ENCODE results near the gene COL2A1.

COL2A1 gene

GRCh38 chr12:47999816-48000215 lies 4.5 kb downstream of the COL2A1 start:
- in situ Hi-C loops (cut with HindIII; ENCODE audit: low pct_ligation_motif_present, low pct_unique_long_range_greater_than_20kb, low sequenced_read_pairs), result no loop called here
- DNase-seq, result no peak

GRCh38 chr12:47997321-47997720 lies 7.0 kb downstream of the COL2A1 start:
- DNase-seq, result no peak
- in situ Hi-C loops (cut with HindIII; ENCODE audit: low pct_ligation_motif_present, low pct_unique_long_range_greater_than_20kb, low sequenced_read_pairs), result no loop called here

- no peak for DNase-seq
- in situ Hi-C loops (cut with HindIII; ENCODE audit: low pct_ligation_motif_present, low pct_unique_long_range_greater_than_20kb, low sequenced_read_pairs), result no loop called here
Observed at GRCh38 chr12:47995981-47996401, 8.3 kb downstream of the COL2A1 start.

GRCh38 chr12:47993491-47993890 lies 10.8 kb downstream of the COL2A1 start:
- in situ Hi-C loops (cut with HindIII; ENCODE audit: low pct_ligation_motif_present, low pct_unique_long_range_greater_than_20kb, low sequenced_read_pairs), result no loop called here
- no peak for DNase-seq

- DNase-seq, result no peak
- in situ Hi-C loops (cut with HindIII; ENCODE audit: low pct_ligation_motif_present, low pct_unique_long_range_greater_than_20kb, low sequenced_read_pairs), result no loop called here
Observed at GRCh38 chr12:47992776-47993175, 11.5 kb downstream of the COL2A1 start.

GRCh38 chr12:47991106-47992061 lies 12.9 kb downstream of the COL2A1 start:
- in situ Hi-C loops (cut with HindIII; ENCODE audit: low pct_ligation_motif_present, low pct_unique_long_range_greater_than_20kb, low sequenced_read_pairs), result no loop called here
- DNase-seq, result no peak

- in situ Hi-C loops (cut with HindIII; ENCODE audit: low pct_ligation_motif_present, low pct_unique_long_range_greater_than_20kb, low sequenced_read_pairs), result no loop called here
- DNase-seq, result no peak
Observed at GRCh38 chr12:47990351-47991105, 13.7 kb downstream of the COL2A1 start.

- DNase-seq, result no peak
- in situ Hi-C loops (cut with HindIII; ENCODE audit: low pct_ligation_motif_present, low pct_unique_long_range_greater_than_20kb, low sequenced_read_pairs), result no loop called here
Observed at GRCh38 chr12:47989666-47990065, 14.6 kb downstream of the COL2A1 start.

- no peak for DNase-seq
Observed at GRCh38 chr12:47989023-47989417, 15.3 kb downstream of the COL2A1 start.

GRCh38 chr12:47988073-47989022 lies 15.9 kb downstream of the COL2A1 start:
- in situ Hi-C loops (cut with HindIII; ENCODE audit: low pct_ligation_motif_present, low pct_unique_long_range_greater_than_20kb, low sequenced_read_pairs), result no loop called here
- no peak for DNase-seq

More at GRCh38 chr12:47989023-47989417, 15.3 kb downstream of the COL2A1 start:
- in situ Hi-C loops (cut with HindIII; ENCODE audit: low pct_ligation_motif_present, low pct_unique_long_range_greater_than_20kb, low sequenced_read_pairs), result no loop called here

GRCh38 chr12:47987411-47988072 lies 16.7 kb downstream of the COL2A1 start:
- DNase-seq, result no peak

GRCh38 chr12:47986832-47987231 lies 17.4 kb downstream of the COL2A1 start:
- in situ Hi-C loops (cut with HindIII; ENCODE audit: low pct_ligation_motif_present, low pct_unique_long_range_greater_than_20kb, low sequenced_read_pairs), result no loop called here
- DNase-seq, result no peak

More at GRCh38 chr12:47987411-47988072, 16.7 kb downstream of the COL2A1 start:
- in situ Hi-C loops (cut with HindIII; ENCODE audit: low pct_ligation_motif_present, low pct_unique_long_range_greater_than_20kb, low sequenced_read_pairs), result no loop called here

- no peak for DNase-seq
- in situ Hi-C loops (cut with HindIII; ENCODE audit: low pct_ligation_motif_present, low pct_unique_long_range_greater_than_20kb, low sequenced_read_pairs), result no loop called here
Observed at GRCh38 chr12:47986291-47986660, 18.0 kb downstream of the COL2A1 start.

GRCh38 chr12:47985596-47986290 lies 18.5 kb downstream of the COL2A1 start:
- in situ Hi-C loops (cut with HindIII; ENCODE audit: low pct_ligation_motif_present, low pct_unique_long_range_greater_than_20kb, low sequenced_read_pairs), result no loop called here
- DNase-seq, result no peak

- in situ Hi-C loops (cut with HindIII; ENCODE audit: low pct_ligation_motif_present, low pct_unique_long_range_greater_than_20kb, low sequenced_read_pairs), result no loop called here
Observed at GRCh38 chr12:47984331-47984801, 19.9 kb downstream of the COL2A1 start.

GRCh38 chr12:47983541-47984115 lies 20.6 kb downstream of the COL2A1 start:
- no peak for DNase-seq
- in situ Hi-C loops (cut with HindIII; ENCODE audit: low pct_ligation_motif_present, low pct_unique_long_range_greater_than_20kb, low sequenced_read_pairs), result no loop called here

More at GRCh38 chr12:47984331-47984801, 19.9 kb downstream of the COL2A1 start:
- no peak for DNase-seq

- in situ Hi-C loops (cut with HindIII; ENCODE audit: low pct_ligation_motif_present, low pct_unique_long_range_greater_than_20kb, low sequenced_read_pairs), result no loop called here
- no peak for DNase-seq
Observed at GRCh38 chr12:47982770-47983169, 21.5 kb downstream of the COL2A1 start.

All from ACHN (cell line).